SK-N-SH (cell line): ENCODE results near the gene MEIKIN.

Experiments
- CHD2 ChIP-seq: fragments of 150-350 bp; IDR thresholded peaks from 2 replicates; pipeline ENCODE4 v1.6.1; 2018; ENCODE audit warnings: low read length; ENCODE audit not compliant: partially characterized antibody
- JUND ChIP-seq: IDR thresholded peaks from 2 replicates; pipeline ENCODE4 v1.4.0; 2012
- RAD21 ChIP-seq: IDR thresholded peaks from 2 replicates; pipeline ENCODE4 v1.6.1; 2012; ENCODE audit warnings: mild to moderate bottlenecking, low read length
- RFX5 ChIP-seq: IDR thresholded peaks from 2 replicates; pipeline ENCODE4 v1.6.1; 2012; ENCODE audit warnings: mild to moderate bottlenecking, improper control_type of control experiment, low read length
- SMC3 ChIP-seq: IDR thresholded peaks from 2 replicates; pipeline ENCODE4 v1.6.1; 2012; ENCODE audit warnings: low read depth, low read length, improper control_type of control experiment
- TF ChIP-seq, protein P1 (sequence below): fragments of 200-600 bp; sonication (generic); IDR thresholded peaks from 2 replicates; pipeline ENCODE4 v1.6.1; 2017; ENCODE audit warnings: antibody characterized with exemption, mild to moderate bottlenecking, moderate library complexity

DNA sequence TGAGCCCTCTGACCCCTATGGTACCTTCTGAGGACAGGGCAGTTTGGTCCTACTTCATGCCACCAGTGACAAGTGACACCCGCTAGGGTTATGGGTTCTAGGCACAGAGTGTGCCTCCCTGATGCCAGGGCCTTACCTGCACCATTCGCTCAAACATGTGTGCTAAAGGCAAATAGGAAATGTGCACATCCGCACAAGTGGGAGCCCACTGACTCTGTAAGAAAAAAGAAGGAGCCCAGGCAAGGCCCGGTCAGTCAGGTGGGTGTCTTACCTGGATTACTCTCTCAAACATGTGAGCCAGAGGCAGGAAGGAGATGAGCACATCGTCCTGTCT lies 29.1 kb upstream of the MEIKIN start:
- TF ChIP-seq RAD21 (no peak), CHD2 (no peak), SMC3 (no peak), RFX5 (no peak), JUND (no peak)
- TF ChIP-seq, protein P1, sequence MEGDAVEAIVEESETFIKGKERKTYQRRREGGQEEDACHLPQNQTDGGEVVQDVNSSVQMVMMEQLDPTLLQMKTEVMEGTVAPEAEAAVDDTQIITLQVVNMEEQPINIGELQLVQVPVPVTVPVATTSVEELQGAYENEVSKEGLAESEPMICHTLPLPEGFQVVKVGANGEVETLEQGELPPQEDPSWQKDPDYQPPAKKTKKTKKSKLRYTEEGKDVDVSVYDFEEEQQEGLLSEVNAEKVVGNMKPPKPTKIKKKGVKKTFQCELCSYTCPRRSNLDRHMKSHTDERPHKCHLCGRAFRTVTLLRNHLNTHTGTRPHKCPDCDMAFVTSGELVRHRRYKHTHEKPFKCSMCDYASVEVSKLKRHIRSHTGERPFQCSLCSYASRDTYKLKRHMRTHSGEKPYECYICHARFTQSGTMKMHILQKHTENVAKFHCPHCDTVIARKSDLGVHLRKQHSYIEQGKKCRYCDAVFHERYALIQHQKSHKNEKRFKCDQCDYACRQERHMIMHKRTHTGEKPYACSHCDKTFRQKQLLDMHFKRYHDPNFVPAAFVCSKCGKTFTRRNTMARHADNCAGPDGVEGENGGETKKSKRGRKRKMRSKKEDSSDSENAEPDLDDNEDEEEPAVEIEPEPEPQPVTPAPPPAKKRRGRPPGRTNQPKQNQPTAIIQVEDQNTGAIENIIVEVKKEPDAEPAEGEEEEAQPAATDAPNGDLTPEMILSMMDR: no peak
